ENCODE measurements around the gene ITK. TPM values are rescaled to one million over a fixed set of nuclear protein-coding genes. Genes with fewer than 3 reads are reported as not detected.

Gene ITK
- total and polyA plus RNA-seq, 4 donors, result 0.35 to 1.5 (median 0.43) TPM

GRCh38 chr5:157130925-157131324 lies 49.7 kb upstream of the ITK start:
- DNase-seq (ENCODE audit: low spot score), result no peak
- H3K9ac ChIP-seq (ENCODE audit: low read depth in 1 of 2, low read length in 2 of 2), result no peak overlapping the region
- WGBS, result 79% methylated on average over 7 of the region's 7 CpGs
- H3K4me1 ChIP-seq (ENCODE audit: control insufficient read depth in 4 of 4, insufficient read depth in 4 of 4, low read length in 3 of 4), result no peaks in the 10 kb centered on the region
- H3K27me3 ChIP-seq (ENCODE audit: control insufficient read depth in 4 of 4, insufficient read depth in 4 of 4, low read length in 3 of 4), result no peaks in the 10 kb centered on the region
- no peak overlapping the region for H3K27ac ChIP-seq (ENCODE audit: low read depth in 1 of 2, low read length in 2 of 2)
- no peaks in the 10 kb centered on the region for H3K36me3 ChIP-seq (ENCODE audit: control insufficient read depth in 4 of 4, insufficient read depth in 3 of 4, low read depth in 1 of 4, low read length in 3 of 4)
- no peak overlapping the region for H3K4me3 ChIP-seq (ENCODE audit: low read depth in 1 of 3, low read length in 3 of 3)
- no peaks in the 10 kb centered on the region for H3K9me3 ChIP-seq (ENCODE audit: control insufficient read depth in 4 of 4, low read length in 3 of 4)
- TF ChIP-seq RAD21 (IDR thresholded peaks at IDR 0.05) (no peak), NR2F2 (IDR thresholded peaks at IDR 0.05) (no peak), ZBTB33 (IDR thresholded peaks at IDR 0.05) (no peak), TAF1 (conservative IDR thresholded peaks at IDR 0.05) (no peak), HNF4A (conservative IDR thresholded peaks at IDR 0.05) (no peak), GABPA (IDR thresholded peaks at IDR 0.05 in 1 of 2, conservative IDR thresholded peaks at IDR 0.05 in 1 of 2) (no peak), YY1 (IDR thresholded peaks at IDR 0.05) (no peak), SP1 (IDR thresholded peaks at IDR 0.05) (no peak), HNF4G (IDR thresholded peaks at IDR 0.05) (no peak), FOXA2 (IDR thresholded peaks at IDR 0.05) (no peak), REST (IDR thresholded peaks at IDR 0.05) (no peak)
- TF ChIP-seq, protein P1, sequence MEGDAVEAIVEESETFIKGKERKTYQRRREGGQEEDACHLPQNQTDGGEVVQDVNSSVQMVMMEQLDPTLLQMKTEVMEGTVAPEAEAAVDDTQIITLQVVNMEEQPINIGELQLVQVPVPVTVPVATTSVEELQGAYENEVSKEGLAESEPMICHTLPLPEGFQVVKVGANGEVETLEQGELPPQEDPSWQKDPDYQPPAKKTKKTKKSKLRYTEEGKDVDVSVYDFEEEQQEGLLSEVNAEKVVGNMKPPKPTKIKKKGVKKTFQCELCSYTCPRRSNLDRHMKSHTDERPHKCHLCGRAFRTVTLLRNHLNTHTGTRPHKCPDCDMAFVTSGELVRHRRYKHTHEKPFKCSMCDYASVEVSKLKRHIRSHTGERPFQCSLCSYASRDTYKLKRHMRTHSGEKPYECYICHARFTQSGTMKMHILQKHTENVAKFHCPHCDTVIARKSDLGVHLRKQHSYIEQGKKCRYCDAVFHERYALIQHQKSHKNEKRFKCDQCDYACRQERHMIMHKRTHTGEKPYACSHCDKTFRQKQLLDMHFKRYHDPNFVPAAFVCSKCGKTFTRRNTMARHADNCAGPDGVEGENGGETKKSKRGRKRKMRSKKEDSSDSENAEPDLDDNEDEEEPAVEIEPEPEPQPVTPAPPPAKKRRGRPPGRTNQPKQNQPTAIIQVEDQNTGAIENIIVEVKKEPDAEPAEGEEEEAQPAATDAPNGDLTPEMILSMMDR (IDR thresholded peaks at IDR 0.05; ENCODE audit: low read depth, low read length, missing input control), result no peak

GRCh38 chr5:157132281-157132612 lies 48.4 kb upstream of the ITK start:
- H3K36me3 ChIP-seq (ENCODE audit: control insufficient read depth in 4 of 4, insufficient read depth in 3 of 4, low read depth in 1 of 4, low read length in 3 of 4), result peaks cover 0 to under 1% (median 0%) of the 10 kb centered on the region in 4 donors
- no peaks in the 10 kb centered on the region for H3K9me3 ChIP-seq (ENCODE audit: control insufficient read depth in 4 of 4, low read length in 3 of 4)
- H3K27me3 ChIP-seq (ENCODE audit: control insufficient read depth in 4 of 4, insufficient read depth in 4 of 4, low read length in 3 of 4), result no peaks in the 10 kb centered on the region
- TF ChIP-seq FOXA1 (IDR thresholded peaks at IDR 0.05), result no peak
- no peak for TF ChIP-seq JUND (IDR thresholded peaks at IDR 0.05)
- no peak for TF ChIP-seq HNF4A (conservative IDR thresholded peaks at IDR 0.05)
- no peak for DNase-seq (ENCODE audit: low spot score)
- no peak overlapping the region for H3K4me3 ChIP-seq (ENCODE audit: low read depth in 1 of 3, low read length in 3 of 3)
- no peak overlapping the region for H3K9ac ChIP-seq (ENCODE audit: low read depth in 1 of 2, low read length in 2 of 2)
- WGBS, result 22% methylated on average over 1 of the region's 1 CpG
- no peaks in the 10 kb centered on the region for H3K4me1 ChIP-seq (ENCODE audit: control insufficient read depth in 4 of 4, insufficient read depth in 4 of 4, low read length in 3 of 4)
- H3K27ac ChIP-seq (ENCODE audit: low read depth in 1 of 2, low read length in 2 of 2), result no peak overlapping the region
